ENCODE measurements around the gene CDR2.

GRCh38 chr16:22388101-22388644 lies 13.8 kb upstream of the CDR2 start:
- TF ChIP-seq POLR2A (IDR thresholded peaks at IDR 0.05; ENCODE audit: low read depth, low read length) (no peak), POLR2AphosphoS5 (IDR thresholded peaks at IDR 0.05; ENCODE audit: low read depth, low read length) (no peak)
